Measurements from ENCODE around the gene DYRK1B.

The DYRK1B gene

DNA sequence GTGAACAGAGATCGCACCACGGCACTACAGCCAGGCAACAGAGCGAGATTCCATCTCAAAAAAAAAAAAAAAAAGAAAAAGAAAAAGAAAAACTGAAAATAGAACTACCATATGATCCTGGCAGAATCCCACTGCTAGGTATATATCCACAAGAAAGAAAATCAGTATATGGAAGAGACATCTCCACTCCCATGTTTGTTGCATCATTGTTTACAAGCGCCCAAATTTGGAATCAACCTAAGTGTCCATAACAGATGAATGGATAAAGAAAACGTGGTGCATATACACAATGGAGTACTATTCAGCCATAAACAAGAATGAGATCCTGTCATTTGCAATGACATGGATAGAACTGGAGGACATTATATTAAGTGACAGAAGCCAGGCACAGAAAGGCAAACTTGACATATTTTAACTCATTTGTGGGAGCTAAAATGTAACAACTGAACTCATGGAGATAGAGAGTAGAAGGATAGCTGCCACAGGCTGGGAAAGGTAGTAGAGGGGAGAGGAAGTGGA lies 26.1 kb downstream of the DYRK1B start:
- no peak for DNase-seq

DNA sequence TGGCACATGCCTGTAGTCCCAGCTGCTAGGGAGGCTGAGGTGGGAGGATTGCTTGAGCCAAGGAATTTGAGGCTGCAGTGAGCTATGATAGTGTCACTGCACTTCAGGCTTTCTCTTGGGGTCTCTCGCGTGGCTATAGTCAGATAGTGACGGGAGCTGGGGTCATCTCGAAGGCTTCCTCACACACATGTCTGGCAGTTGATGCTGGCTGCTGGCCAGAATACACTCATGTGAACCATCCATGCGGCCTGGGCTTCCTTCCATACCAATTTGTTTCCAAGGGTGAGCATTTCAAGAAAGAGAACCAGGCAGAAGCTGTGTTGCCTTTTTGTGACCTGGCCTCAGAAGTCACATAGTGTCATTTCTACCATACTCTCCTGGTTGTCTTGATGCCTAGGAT lies 28.9 kb downstream of the DYRK1B start:
- DNase-seq, result no peak

DNA sequence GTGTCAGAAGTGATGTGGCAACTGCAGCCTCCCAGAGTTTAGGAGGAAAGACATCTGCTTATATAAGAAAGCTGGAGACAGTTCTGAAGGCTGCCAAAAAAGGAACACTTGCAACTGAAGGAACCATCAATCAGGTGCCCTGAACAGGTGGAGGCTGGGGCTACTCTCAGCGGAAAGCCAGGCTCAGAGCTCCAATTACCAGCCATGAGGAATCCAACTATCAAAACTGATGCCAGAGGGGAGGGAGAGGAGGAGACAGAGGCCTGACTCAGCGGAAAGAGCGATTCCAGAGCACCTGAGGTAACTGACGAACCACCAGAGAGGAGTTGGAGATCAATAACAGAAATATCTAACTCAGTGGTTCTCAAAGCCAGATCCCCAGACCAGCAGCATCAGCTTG lies 31.0 kb downstream of the DYRK1B start:
- DNase-seq, result no peak

- no peak for DNase-seq
Observed at GRCh38 chr19:39797083-39797482, 36.9 kb downstream of the DYRK1B start.

DNA sequence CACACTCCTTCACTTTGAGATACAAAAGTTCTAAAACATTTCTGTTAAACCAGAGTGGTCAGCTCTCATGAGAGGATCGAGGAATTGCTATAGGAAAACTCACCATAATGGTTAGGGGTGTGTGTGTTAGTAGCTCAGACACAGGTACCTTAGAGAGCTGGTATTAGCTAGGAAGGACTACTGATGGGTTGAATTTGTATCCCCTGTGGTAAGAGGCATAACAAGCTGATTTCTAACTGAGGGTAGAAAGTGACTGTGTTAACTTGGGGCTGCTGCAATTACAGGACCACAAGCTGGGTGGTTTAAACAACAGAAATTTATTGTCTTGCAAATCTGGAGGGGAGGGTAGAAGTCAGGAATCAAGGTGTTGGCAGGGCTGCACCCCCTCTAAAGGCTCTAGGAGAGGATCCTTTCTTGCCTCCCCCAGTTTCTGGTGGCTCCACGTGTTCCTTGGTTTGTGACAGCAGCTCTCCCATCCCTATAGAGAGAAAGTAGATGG lies 37.9 kb downstream of the DYRK1B start:
- no peak for DNase-seq

GRCh38 chr19:39795001-39795400 lies 39.0 kb downstream of the DYRK1B start:
- no peak for DNase-seq

DNA sequence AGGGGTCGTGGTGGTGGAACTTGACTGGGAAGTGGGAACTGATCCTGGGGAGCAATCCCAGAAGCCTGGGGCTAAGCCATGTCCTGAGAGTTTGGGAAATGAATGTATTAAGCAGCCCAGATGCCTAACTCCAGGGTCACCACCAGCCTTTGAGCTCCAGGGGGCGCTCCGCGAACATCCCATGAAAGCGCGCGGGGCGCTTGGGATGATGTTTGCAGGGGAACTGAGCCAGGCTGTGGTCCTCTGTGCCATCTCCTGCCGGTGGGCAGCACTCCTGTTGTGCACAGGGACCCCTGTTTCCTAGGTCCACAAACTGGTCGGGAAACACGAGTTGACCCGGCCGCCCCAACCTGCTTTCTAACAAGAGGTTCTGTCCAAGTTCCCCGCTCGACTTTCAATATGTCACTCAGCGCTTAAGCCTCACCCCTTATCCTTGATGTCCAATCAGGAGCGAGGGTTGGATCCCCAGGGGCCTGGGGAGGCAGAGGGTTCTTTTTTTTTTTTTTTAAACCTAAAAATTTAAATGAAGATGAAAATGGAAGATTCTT lies 40.9 kb downstream of the DYRK1B start:
- peak; percentile 75 to 77 for DNase-seq

GRCh38 chr19:39788244-39788643 lies 45.7 kb downstream of the DYRK1B start:
- DNase-seq, result no peak

DNA sequence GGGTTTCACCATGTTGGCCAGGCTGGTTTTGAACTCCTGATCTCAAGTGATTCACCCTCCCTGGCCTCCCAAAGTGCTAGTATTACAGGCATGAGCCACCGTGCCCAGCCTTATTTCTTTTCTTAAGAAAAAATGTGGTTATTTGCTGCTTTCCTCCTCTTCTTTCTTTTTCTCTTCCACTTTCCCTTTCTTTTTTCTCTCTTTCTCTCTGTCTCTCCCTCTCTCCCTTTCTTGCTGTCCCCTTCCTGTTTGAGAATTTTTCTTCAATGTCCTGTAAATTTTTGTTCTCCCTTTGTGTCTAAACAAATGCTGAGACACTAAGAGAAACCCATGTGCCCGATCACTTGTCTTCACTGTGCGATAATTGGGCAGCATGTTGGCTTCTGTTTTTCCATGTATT lies 53.1 kb downstream of the DYRK1B start:
- no peak for DNase-seq

DNA sequence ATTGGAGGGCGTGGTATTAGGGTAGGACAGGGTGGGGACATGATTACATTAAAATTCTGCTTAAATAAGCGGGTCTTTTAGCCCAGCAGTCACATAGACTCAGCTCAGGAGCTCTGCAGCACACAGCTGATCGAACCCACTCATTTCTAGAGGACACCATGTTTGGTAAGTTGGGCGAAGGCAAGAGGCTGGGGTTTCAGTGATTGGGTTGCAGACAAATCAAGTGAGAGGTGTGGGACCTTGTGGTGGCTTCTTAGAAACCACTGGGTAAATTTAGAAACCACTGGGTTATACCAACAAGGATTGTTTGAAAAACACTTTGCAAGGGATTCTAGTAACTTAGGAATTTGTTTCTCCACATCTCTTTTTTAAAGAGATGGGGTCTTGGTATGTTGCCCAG lies 55.2 kb downstream of the DYRK1B start, which contains the start of gene LEUTX:
Gene LEUTX (plus strand): TSS at position 92 of the 400 bp plus-strand sequence. CDS start 67 bp downstream, at position 159.
- peak in 1 of 2 donors; percentile 12 for DNase-seq

All from stimulated activated CD4-positive, alpha-beta T cell treated with anti-CD3 and anti-CD28 coated beads, Interleukin-2, amount 100 ng/mL, for 48 hours (primary cell).